GM10248 (cell line): ENCODE results near the gene ARHGAP26.
"Not testable (repeated sequence)": the region's sequence is repeated elsewhere in the genome, so short reads cannot be mapped to it uniquely, and the experiment has no call there.

Source experiments
- CTCF ChIA-PET: fragments of 300-600 bp; sonication (Branson Sonifier 250); formaldehyde crosslinking; extraction: SDS; loops from one replicate; lab custom pipeline; 2021; ENCODE audit warnings: antibody characterized with exemption; lab: Yijun Ruan, JAX
- POLR2A ChIA-PET: fragments of 350-650 bp; sonication (Branson Sonifier 250); formaldehyde crosslinking; extraction: SDS; loops from one replicate; lab custom pipeline; 2020; ENCODE audit warnings: antibody characterized with exemption; lab: Yijun Ruan, JAX
- DNase-seq: peaks from one replicate; pipeline ENCODE4 v3.0.0; 2012; ENCODE audit errors: extremely low spot score
- TF ChIP-seq, protein P1 (sequence below): IDR thresholded peaks from 2 replicates; pipeline ENCODE4 v1.5.1; 2012; ENCODE audit warnings: mild to moderate bottlenecking, low read depth; ENCODE audit errors: extremely low read depth, missing control alignments, control extremely low read depth

ARHGAP26 gene

DNA sequence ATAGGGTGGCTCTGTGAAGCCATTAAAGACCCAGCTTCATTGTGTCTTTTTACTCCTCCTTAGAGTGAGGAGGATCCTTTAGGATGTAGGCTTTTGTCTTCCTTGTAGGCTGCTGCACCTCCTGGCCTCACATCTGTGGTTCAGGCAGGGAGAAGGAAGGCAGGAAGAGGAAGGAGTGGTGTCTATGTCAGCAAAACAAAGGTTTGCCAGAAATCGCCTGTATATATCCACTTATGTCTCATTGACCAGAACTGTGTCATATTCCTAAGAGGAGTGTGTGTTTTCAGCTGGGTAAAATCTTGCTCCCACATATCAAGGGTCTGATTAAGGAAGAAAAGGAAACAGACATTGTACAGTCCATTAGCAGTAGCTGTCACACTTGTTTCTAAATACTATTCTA lies 213.8 kb downstream of the ARHGAP26 start:
- no peak for DNase-seq
- POLR2A ChIA-PET: no interaction called here
- CTCF ChIA-PET: interaction anchor here (1.0 to 1.6 kb wide), 3 partner anchors 9 to 17 kb away, joined by 3 to 6 read pairs (median 3); no protein-coding TSS in a partner anchor
- TF ChIP-seq, protein P1, sequence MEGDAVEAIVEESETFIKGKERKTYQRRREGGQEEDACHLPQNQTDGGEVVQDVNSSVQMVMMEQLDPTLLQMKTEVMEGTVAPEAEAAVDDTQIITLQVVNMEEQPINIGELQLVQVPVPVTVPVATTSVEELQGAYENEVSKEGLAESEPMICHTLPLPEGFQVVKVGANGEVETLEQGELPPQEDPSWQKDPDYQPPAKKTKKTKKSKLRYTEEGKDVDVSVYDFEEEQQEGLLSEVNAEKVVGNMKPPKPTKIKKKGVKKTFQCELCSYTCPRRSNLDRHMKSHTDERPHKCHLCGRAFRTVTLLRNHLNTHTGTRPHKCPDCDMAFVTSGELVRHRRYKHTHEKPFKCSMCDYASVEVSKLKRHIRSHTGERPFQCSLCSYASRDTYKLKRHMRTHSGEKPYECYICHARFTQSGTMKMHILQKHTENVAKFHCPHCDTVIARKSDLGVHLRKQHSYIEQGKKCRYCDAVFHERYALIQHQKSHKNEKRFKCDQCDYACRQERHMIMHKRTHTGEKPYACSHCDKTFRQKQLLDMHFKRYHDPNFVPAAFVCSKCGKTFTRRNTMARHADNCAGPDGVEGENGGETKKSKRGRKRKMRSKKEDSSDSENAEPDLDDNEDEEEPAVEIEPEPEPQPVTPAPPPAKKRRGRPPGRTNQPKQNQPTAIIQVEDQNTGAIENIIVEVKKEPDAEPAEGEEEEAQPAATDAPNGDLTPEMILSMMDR: no peak

DNA sequence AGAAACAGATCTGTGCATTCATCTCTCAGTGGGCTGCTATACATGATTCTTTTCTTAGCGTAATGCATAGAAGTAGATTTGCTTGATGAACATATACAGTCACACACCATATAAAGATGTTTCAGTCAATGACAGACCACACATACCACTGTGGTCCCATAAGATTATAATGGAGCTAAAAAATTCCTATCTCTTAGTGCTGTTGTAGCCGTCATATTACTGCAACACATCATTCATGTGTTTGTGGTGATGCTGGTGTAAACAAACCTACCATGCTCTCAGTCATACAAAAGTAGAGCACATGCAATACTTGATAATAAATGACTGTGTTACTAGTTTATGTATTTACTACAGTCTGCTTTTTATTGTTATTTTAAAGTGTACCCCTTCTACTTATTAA lies 214.3 kb downstream of the ARHGAP26 start:
- TF ChIP-seq, protein P1: no peak
- POLR2A ChIA-PET: no interaction called here
- CTCF ChIA-PET: interaction anchor here (0.9 to 1.6 kb wide), 4 partner anchors 9 to 29 kb away, joined by 3 to 6 read pairs (median 3); no protein-coding TSS in a partner anchor
- DNase-seq: no peak

DNA sequence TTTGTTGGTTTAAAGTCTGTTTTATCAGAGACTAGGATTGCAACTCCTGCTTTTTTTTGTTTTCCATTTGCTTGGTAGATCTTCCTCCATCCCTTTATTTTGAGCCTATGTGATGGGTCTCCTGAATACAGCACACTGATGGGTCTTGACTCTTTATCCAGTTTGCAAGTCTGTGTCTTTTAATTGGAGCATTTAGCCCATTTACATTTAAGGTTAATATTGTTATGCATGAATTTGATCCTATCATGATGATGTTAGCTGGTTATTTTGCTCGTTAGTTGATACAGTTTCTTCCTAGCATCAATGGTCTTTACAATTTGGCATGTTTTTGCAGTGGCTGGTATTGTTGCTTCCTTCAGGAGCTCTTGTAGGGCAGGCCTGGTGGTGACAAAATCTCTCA lies 219.1 kb downstream of the ARHGAP26 start:
- CTCF ChIA-PET: interaction anchor here (1.9 kb wide), 1 partner anchor 17 kb away, joined by 4 read pairs; no protein-coding TSS in a partner anchor
- POLR2A ChIA-PET: not testable (repeated sequence)

DNA sequence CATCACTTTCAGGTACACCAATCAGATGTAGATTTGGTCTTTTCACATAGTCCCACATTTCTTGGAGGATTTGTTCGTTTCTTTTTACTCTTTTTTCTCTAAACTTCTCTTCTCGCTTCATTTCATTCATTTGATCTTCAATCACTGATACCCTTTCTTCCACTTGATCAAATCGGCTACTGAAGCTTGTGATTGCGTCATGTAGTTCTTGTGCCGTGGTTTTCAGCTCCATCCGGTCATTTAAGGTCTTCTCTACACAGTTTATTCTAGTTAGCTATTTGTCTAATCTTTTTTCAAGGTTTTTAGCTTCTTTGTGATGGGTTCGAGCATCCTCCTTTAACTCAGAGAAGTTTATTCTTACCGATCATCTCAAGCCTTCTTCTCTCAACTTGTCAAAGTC lies 219.9 kb downstream of the ARHGAP26 start:
- CTCF ChIA-PET: interaction anchor here (1.3 to 2.3 kb wide), 4 partner anchors 10 to 18 kb away, joined by 3 to 9 read pairs (median 4); no protein-coding TSS in a partner anchor
- POLR2A ChIA-PET, DNase-seq: not testable (repeated sequence)

More for the DNA sequence above, 219.1 kb downstream of the ARHGAP26 start:
- DNase-seq: not testable (repeated sequence)

DNA sequence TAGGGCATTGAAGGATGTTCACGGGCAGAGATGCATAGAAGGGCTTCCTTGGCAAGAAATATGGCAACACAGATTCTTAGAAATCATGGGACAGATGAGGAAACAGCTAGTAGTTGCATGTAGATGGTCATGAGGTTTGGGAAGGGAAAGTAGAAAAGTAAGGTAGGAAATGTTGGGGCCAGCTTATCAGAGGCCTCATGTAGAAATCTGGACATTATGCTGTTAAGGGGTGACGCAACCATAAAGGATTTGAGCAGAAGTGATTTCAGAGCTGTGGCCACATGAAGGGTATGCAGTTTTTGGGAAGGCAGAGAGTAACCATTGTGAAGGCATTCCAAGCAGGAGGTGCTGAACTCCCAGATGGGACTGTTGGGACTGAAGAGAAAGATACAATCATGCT lies 224.0 kb downstream of the ARHGAP26 start:
- ChIA-PET POLR2A (no interaction called here), CTCF (interaction anchor here (1.0 kb wide), 1 partner anchor 9 kb away, joined by 7 read pairs; no protein-coding TSS in a partner anchor)
- TF ChIP-seq, protein P1: no peak
- no peak for DNase-seq

DNA sequence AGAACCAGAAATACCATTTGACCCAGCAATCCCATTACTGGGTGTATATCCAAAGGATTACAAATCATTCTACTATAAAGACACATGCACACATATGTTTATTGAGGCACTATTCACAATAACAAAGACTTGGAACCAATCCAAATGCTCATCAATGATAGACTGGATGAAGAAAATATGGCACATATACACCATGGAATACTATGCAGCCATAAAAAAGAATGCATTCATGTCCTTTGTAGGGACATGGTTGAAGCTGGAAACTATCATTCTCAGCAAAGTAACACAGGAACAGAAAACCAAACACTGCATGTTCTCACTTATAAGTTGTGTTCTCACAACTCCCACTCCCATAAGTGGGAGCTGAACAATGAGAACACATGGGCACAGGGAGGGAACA lies 225.4 kb downstream of the ARHGAP26 start:
- DNase-seq, POLR2A ChIA-PET: not testable (repeated sequence)
- CTCF ChIA-PET: interaction anchor here (1.3 kb wide), 1 partner anchor 20 kb away, joined by 4 read pairs; no protein-coding TSS in a partner anchor

DNA sequence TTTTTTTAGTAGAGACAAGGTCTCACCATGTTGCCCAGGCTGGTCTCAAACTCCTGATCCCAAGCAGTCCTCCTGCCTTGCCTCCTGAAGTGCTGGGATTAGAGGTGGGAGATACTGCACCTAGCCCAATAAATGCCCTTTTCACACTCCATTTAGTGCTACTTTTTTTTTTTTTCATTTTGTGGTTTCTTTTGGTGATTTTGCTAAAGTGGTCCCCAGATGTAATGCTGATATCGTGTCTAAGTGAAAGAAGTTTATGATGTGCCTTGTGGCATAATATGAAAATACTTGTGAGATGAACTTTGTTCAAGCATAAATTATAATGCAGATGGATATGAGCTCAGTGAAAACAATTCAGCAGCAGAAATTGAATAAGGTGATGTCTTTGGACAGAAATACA lies 227.4 kb downstream of the ARHGAP26 start:
- POLR2A ChIA-PET: interaction anchor here (0.6 to 1.9 kb wide), 3 partner anchors 29 to 406 kb away, joined by 3 to 8 read pairs (median 3); no protein-coding TSS in a partner anchor
- no peak for DNase-seq
- TF ChIP-seq, protein P1: no peak
- CTCF ChIA-PET: interaction anchor here (0.9 to 2.3 kb wide), 5 partner anchors 11 to 827 kb away, joined by 3 to 8 read pairs (median 4); no protein-coding TSS in a partner anchor

DNA sequence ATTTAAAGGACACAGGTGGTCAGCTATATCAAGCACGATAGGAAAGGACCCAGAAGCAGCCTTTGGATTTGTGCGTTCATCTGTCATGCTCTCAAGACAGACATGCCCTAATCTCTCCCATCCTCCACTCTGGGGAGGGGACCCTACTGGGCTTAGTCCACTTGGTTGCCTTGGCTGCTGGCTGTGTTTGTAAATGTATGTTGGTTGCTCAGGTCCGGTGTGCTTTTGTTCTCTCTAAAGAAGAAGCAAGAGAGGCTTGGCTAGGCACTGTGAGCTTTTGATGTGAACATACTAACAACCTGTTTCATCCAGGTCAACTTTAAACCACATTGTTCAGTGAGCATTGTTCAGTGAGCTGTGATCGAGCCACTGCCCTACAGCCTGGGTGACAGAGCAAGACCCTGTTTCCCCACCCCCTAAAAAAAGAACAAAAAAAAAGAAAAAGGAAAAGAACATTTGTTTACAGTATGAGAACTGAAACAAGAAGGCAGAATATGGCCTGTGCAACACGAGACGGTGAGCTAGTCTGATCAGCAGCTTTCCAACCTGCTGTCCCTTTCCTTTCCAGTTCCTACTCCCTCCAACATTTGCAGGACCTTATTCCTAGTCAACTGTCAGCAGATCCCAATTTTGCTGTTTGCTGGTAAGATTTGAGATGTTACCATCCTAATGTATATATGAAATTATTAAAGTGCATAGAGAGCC lies 228.3 kb downstream of the ARHGAP26 start:
- POLR2A ChIA-PET: interaction anchor here (0.6 to 1.9 kb wide), 2 partner anchors 28 to 406 kb away, joined by 3 to 8 read pairs; no protein-coding TSS in a partner anchor
- CTCF ChIA-PET: interaction anchor here (0.9 to 2.3 kb wide), 7 partner anchors 10 to 826 kb away, joined by 3 to 8 read pairs (median 3); no protein-coding TSS in a partner anchor
- peak; percentile 27 for DNase-seq
- TF ChIP-seq, protein P1: no peak

DNA sequence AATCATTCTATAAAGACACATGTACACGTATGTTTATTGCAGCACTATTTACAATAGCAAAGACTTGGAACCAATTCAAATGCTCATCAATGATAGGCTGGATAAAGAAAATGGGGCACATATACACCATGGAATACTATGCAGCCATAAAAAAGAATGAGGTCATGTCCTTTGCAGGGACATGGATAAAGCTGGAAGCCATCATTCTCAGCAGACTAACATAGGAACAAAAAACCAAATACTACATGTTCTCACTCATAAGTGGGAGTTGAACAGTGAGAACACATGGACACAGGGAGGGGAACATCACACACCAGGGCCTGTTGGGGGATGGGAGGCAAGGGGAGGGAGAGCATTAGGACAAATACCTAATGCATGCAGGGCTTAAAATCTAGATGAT lies 230.4 kb downstream of the ARHGAP26 start:
- CTCF ChIA-PET: interaction anchor here (1.1 to 4.3 kb wide), 5 partner anchors 14 to 213 kb away, joined by 3 to 24 read pairs (median 6); no protein-coding TSS in a partner anchor

More for the DNA sequence above, 230.4 kb downstream of the ARHGAP26 start:
- DNase-seq, POLR2A ChIA-PET: not testable (repeated sequence)
